HepG2 (cell line): ENCODE data around the gene NT5C3B. TPM values are rescaled to one million over a fixed set of nuclear protein-coding genes. Genes with fewer than 3 reads are reported as not detected.

ENCODE experiments used
- BRF2 ChIP-seq: sonication (generic); formaldehyde crosslinking; IDR thresholded peaks from 2 replicates; pipeline ENCODE4 v1.8.1; 2022; ENCODE audit warnings: mild to moderate bottlenecking, missing genetic modification reagents
- DMAP1 ChIP-seq: IDR thresholded peaks from 2 replicates; pipeline ENCODE4 v1.6.1; 2016
- GABPB1 ChIP-seq: IDR thresholded peaks from 2 replicates; pipeline ENCODE4 v1.6.1; 2016; ENCODE audit warnings: mild to moderate bottlenecking, missing genetic modification reagents, moderate library complexity, missing compliant biosample characterization
- HOXA7 ChIP-seq: sonication (generic); formaldehyde crosslinking; IDR thresholded peaks from 2 replicates; pipeline ENCODE4 v1.8.1; 2022; ENCODE audit warnings: mild to moderate bottlenecking, missing genetic modification reagents, moderate library complexity
- KMT2B ChIP-seq: IDR thresholded peaks from 2 replicates; pipeline ENCODE4 v1.6.1; 2016; ENCODE audit warnings: missing genetic modification reagents, missing compliant biosample characterization
- MTA1 ChIP-seq: sonication (generic); formaldehyde crosslinking; IDR thresholded peaks from 2 replicates; pipeline ENCODE4 v1.4.0; 2020; ENCODE audit warnings: missing genetic modification reagents, mild to moderate bottlenecking, borderline replicate concordance
- PITX1 ChIP-seq: sonication (generic); formaldehyde crosslinking; IDR thresholded peaks from 2 replicates; pipeline ENCODE4 v1.5.1; 2020; ENCODE audit warnings: mild to moderate bottlenecking, missing genetic modification reagents
- RFX3 ChIP-seq: IDR thresholded peaks from 2 replicates; pipeline ENCODE4 v1.6.1; 2016; ENCODE audit warnings: missing biosample characterization, missing genetic modification reagents
- RFXANK ChIP-seq: IDR thresholded peaks from 2 replicates; pipeline ENCODE4 v1.6.1; 2016
- RNF219 ChIP-seq: sonication (generic); formaldehyde crosslinking; IDR thresholded peaks from 2 replicates; pipeline ENCODE4 v1.5.0; 2020; ENCODE audit warnings: mild to moderate bottlenecking, missing genetic modification reagents
- TFAP4 ChIP-seq: sonication (generic); IDR thresholded peaks from 2 replicates; pipeline ENCODE4 v1.6.1; 2016; ENCODE audit warnings: low read depth, borderline replicate concordance
- ZBTB49 ChIP-seq: sonication (generic); formaldehyde crosslinking; IDR thresholded peaks from 2 replicates; pipeline ENCODE4 v1.4.0; 2020; ENCODE audit warnings: missing genetic modification reagents, borderline replicate concordance
- ZFY ChIP-seq: sonication (generic); formaldehyde crosslinking; IDR thresholded peaks from 2 replicates; pipeline ENCODE4 v1.4.0; 2020; ENCODE audit warnings: missing genetic modification reagents
- ZNF10 ChIP-seq: sonication (generic); formaldehyde crosslinking; IDR thresholded peaks from 2 replicates; pipeline ENCODE4 v1.4.0; 2020; ENCODE audit warnings: mild to moderate bottlenecking, low read depth, missing genetic modification reagents, borderline replicate concordance
- ZNF383 ChIP-seq: sonication (generic); formaldehyde crosslinking; IDR thresholded peaks from 2 replicates; pipeline ENCODE4 v1.4.0; 2020; ENCODE audit warnings: missing genetic modification reagents, mild to moderate bottlenecking, borderline replicate concordance
- ZNF496 ChIP-seq: sonication (generic); formaldehyde crosslinking; IDR thresholded peaks from 2 replicates; pipeline ENCODE4 v1.8.1; 2023; ENCODE audit warnings: mild to moderate bottlenecking, moderate library complexity, missing genetic modification reagents; ENCODE audit not compliant: insufficient replicate concordance
- ZNF784 ChIP-seq: sonication (generic); formaldehyde crosslinking; IDR thresholded peaks from 2 replicates; pipeline ENCODE4 v1.5.1; 2020; ENCODE audit warnings: missing genetic modification reagents, mild to moderate bottlenecking, borderline replicate concordance
- polyA plus RNA-seq, 8 experiments: library from polyadenylated mRNA; depleted of rRNA in 3 of 8; stranded (reverse) in 7 of 8; unstranded in 1 of 8; fragments of >200 nt; fragmentation: Illumina TruSeq in 4 of 8; extraction: Trizol in 4 of 8; gene quantifications; 2 replicates each; pipeline versions ENCODE4 v1.2.1 to v1.2.3, GENCODE V29; 2011 to 2016; ENCODE audit warnings: low read depth in 4 of 8, missing spikeins in 1 of 8, mixed read lengths in 1 of 8; ENCODE audit not compliant: insufficient read depth in 1 of 8
- total RNA-seq, 5 experiments: library from RNA; depleted of rRNA; stranded (reverse); fragments of >200 nt; fragmentation: Illumina TruSeq; extraction: Trizol; gene quantifications; 2 replicates each; pipeline ENCODE4 v1.2.3, GENCODE V29; 2016; ENCODE audit warnings: low read depth in 1 of 5
- TF ChIP-seq, protein P1 (sequence below): sonication (generic); formaldehyde crosslinking; IDR thresholded peaks from 2 replicates; pipeline ENCODE4 v1.5.0; 2020; ENCODE audit warnings: missing genetic modification reagents
- TF ChIP-seq, protein P2 (sequence below): sonication (generic); formaldehyde crosslinking; IDR thresholded peaks from 2 replicates; pipeline ENCODE4 v1.4.0; 2020; ENCODE audit warnings: missing genetic modification reagents

NT5C3B gene
- total and polyA plus RNA-seq, 2 of the 13 experiments (the other 11 are each of a cell fraction or from before 2014, with no cell fraction given) = 104 to 126 TPM

DNA sequence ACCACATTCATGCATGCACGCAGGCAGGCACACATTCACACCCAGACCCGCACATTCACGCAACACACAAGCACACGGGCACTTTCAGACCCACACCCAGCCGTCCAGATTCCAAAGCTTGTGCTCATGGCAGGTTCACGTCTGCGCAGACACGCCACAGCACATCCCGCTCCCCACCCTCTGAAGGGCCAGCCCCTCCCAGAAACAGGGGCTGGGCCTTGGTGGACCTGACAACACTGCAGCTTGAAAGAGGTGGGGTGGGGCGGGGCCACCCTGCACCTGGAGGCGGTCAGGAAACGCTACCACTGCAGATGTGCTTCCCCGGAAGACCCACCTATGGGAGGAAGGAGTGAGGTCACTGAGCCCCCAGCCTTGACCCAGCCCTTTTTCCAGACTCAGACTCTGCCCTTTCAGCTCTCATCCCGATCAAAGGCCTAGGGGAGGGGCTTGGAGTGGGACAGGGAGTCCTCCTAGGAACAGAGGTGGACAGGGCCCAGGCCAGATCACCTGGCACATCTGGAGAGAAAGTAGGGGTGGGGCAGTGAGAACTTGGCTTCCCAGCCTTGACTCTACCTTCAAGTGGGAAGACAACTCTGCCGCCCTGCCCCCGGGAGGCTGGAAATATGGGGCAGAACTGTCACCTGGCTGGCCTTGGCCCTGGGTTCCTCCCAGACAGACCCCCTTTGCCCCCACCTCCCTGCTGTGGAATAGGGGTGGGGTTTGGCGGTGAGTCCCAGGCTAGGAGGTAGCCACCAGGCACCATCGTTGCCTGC lies 35.2 kb downstream of the NT5C3B start (continued):
- TF ChIP-seq ZFY (CRISPR knock-in tag) (peak; percentile 36; the same call in 1 of the 2 replicates), GABPB1 (CRISPR knock-in tag) (peak; percentile 28; the same call in 1 of the 2 replicates), MTA1 (peak; percentile 68; the same call in 1 of the 2 replicates), ZBTB49 (no peak), TFAP4 (peak; percentile 48; the same call in 1 of the 2 replicates), RFX3 (no peak), HOXA7 (CRISPR knock-in tag) (no peak), DMAP1 (CRISPR knock-in tag) (no peak), RNF219 (no peak), ZNF496 (no peak), RFXANK (CRISPR knock-in tag) (no peak), KMT2B (CRISPR knock-in tag) (no peak), ZNF383 (CRISPR knock-in tag) (no peak), BRF2 (CRISPR knock-in tag) (0 out of 2 replicates have a peak, but pooled peaks have one; percentile 28), ZNF784 (CRISPR knock-in tag) (no peak), ZNF10 (no peak), PITX1 (CRISPR knock-in tag) (no peak)
- TF ChIP-seq, protein P1, sequence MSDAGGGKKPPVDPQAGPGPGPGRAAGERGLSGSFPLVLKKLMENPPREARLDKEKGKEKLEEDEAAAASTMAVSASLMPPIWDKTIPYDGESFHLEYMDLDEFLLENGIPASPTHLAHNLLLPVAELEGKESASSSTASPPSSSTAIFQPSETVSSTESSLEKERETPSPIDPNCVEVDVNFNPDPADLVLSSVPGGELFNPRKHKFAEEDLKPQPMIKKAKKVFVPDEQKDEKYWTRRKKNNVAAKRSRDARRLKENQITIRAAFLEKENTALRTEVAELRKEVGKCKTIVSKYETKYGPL (CRISPR knock-in tag) = no peak
- TF ChIP-seq, protein P2, sequence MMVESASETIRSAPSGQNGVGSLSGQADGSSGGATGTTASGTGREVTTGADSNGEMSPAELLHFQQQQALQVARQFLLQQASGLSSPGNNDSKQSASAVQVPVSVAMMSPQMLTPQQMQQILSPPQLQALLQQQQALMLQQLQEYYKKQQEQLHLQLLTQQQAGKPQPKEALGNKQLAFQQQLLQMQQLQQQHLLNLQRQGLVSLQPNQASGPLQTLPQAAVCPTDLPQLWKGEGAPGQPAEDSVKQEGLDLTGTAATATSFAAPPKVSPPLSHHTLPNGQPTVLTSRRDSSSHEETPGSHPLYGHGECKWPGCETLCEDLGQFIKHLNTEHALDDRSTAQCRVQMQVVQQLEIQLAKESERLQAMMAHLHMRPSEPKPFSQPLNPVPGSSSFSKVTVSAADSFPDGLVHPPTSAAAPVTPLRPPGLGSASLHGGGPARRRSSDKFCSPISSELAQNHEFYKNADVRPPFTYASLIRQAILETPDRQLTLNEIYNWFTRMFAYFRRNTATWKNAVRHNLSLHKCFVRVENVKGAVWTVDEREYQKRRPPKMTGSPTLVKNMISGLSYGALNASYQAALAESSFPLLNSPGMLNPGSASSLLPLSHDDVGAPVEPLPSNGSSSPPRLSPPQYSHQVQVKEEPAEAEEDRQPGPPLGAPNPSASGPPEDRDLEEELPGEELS (CRISPR knock-in tag) = peak; percentile 63; the same call in 1 of the 2 replicates
